ENCODE results near the gene MSX1. TPM values are rescaled to one million over a fixed set of nuclear protein-coding genes. Genes with fewer than 3 reads are reported as not detected.
"Not testable (repeated sequence)": the region's sequence is repeated elsewhere in the genome, so short reads cannot be mapped to it uniquely, and the experiment has no call there.

MSX1 gene
- polyA plus RNA-seq, 1 experiment: 6.9 TPM

GRCh38 chr4:4818415-4819212, 40.9 kb upstream of the MSX1 start:
- no peak for TF ChIP-seq CTCF (IDR thresholded peaks at IDR 0.05; ENCODE audit: insufficient read depth, low read depth, low read length)
- POLR2A ChIA-PET: no interaction called here
- Histone ChIP-seq H3K36me3 (ENCODE audit: control insufficient read depth, insufficient read depth, low read length) (no peaks in the 10 kb centered on the region), H3K4me3 (ENCODE audit: low read depth, low read length) (no peak overlapping the region), H3K27me3 (ENCODE audit: control insufficient read depth, insufficient read depth, low read length) (peaks cover 4% of the 10 kb centered on the region; the same call in 1 of the 2 replicates)
- DNase-seq (ENCODE audit: low read depth): no peak
- CTCF ChIA-PET: no interaction called here

GRCh38 chr4:4819213-4819606, 40.3 kb upstream of the MSX1 start:
- no peaks in the 10 kb centered on the region for H3K36me3 ChIP-seq (ENCODE audit: control insufficient read depth, insufficient read depth, low read length)
- no peak for TF ChIP-seq CTCF (IDR thresholded peaks at IDR 0.05; ENCODE audit: insufficient read depth, low read depth, low read length)
- no peak overlapping the region for H3K4me3 ChIP-seq (ENCODE audit: low read depth, low read length)
- DNase-seq (ENCODE audit: low read depth): no peak
- ChIA-PET CTCF (no interaction called here), POLR2A (no interaction called here)
- H3K27me3 ChIP-seq (ENCODE audit: control insufficient read depth, insufficient read depth, low read length): peaks cover 4% of the 10 kb centered on the region; the same call in 1 of the 2 replicates

- POLR2A ChIA-PET: interaction anchor here (0.6 kb wide), 1 partner anchor 166 kb away, joined by 14 read pairs; no protein-coding TSS in a partner anchor
These were observed 39.2 kb upstream of the MSX1 start for GRCh38 chr4:4820261-4820660.

GRCh38 chr4:4820739-4821138, 38.7 kb upstream of the MSX1 start:
- POLR2A ChIA-PET: no interaction called here
- CTCF ChIA-PET: interaction anchor here (1.0 kb wide), 1 partner anchor 14 kb away, joined by 4 read pairs; no protein-coding TSS in a partner anchor
- no peak for TF ChIP-seq CTCF (IDR thresholded peaks at IDR 0.05; ENCODE audit: insufficient read depth, low read depth, low read length)

More at GRCh38 chr4:4820261-4820660, 39.2 kb upstream of the MSX1 start:
- CTCF ChIA-PET: interaction anchor here (1.0 kb wide), 1 partner anchor 14 kb away, joined by 4 read pairs; no protein-coding TSS in a partner anchor
- no peaks in the 10 kb centered on the region for H3K36me3 ChIP-seq (ENCODE audit: control insufficient read depth, insufficient read depth, low read length)
- peaks cover 4% of the 10 kb centered on the region; the same call in 1 of the 2 replicates for H3K27me3 ChIP-seq (ENCODE audit: control insufficient read depth, insufficient read depth, low read length)
- no peak for TF ChIP-seq CTCF (IDR thresholded peaks at IDR 0.05; ENCODE audit: insufficient read depth, low read depth, low read length)
- H3K4me3 ChIP-seq (ENCODE audit: low read depth, low read length): no peak overlapping the region
- DNase-seq (ENCODE audit: low read depth): no peak

GRCh38 chr4:4821577-4821976, 37.9 kb upstream of the MSX1 start:
- H3K27me3 ChIP-seq (ENCODE audit: control insufficient read depth, insufficient read depth, low read length): peaks cover 7% of the 10 kb centered on the region
- H3K36me3 ChIP-seq (ENCODE audit: control insufficient read depth, insufficient read depth, low read length): no peaks in the 10 kb centered on the region
- POLR2A ChIA-PET: no interaction called here
- H3K4me3 ChIP-seq (ENCODE audit: low read depth, low read length): no peak overlapping the region
- no peak for TF ChIP-seq CTCF (IDR thresholded peaks at IDR 0.05; ENCODE audit: insufficient read depth, low read depth, low read length)
- CTCF ChIA-PET: no interaction called here
- DNase-seq (ENCODE audit: low read depth): no peak

More at GRCh38 chr4:4820739-4821138, 38.7 kb upstream of the MSX1 start:
- no peak overlapping the region for H3K4me3 ChIP-seq (ENCODE audit: low read depth, low read length)
- peaks cover 7% of the 10 kb centered on the region for H3K27me3 ChIP-seq (ENCODE audit: control insufficient read depth, insufficient read depth, low read length)
- no peaks in the 10 kb centered on the region for H3K36me3 ChIP-seq (ENCODE audit: control insufficient read depth, insufficient read depth, low read length)
- DNase-seq (ENCODE audit: low read depth): no peak

- POLR2A ChIA-PET; CTCF ChIA-PET; H3K4me3 ChIP-seq (ENCODE audit: low read depth, low read length); H3K36me3 ChIP-seq (ENCODE audit: control insufficient read depth, insufficient read depth, low read length); DNase-seq (ENCODE audit: low read depth); H3K27me3 ChIP-seq (ENCODE audit: control insufficient read depth, insufficient read depth, low read length): not testable (repeated sequence)
These were observed 37.2 kb upstream of the MSX1 start for GRCh38 chr4:4822286-4822685.

All from BJ (cell line).